Testis (tissue), 2 donors: Measurements from ENCODE around the gene NOS3.

Experiments
- CTCF ChIP-seq, 3 experiments: fragments of 450-650 bp in 2 of 3; fragments of 200-600 bp in 1 of 3; sonication (generic) in 1 of 3; IDR thresholded peaks; one replicate each; pipeline ENCODE4 v1.5.1; 2016 to 2019; ENCODE audit warnings: antibody characterized with exemption in 3 of 3, mild to moderate bottlenecking in 2 of 3, moderate library complexity in 1 of 3
- POLR2A ChIP-seq: fragments of 450-650 bp; IDR thresholded peaks from one replicate; pipeline ENCODE4 v1.6.1; 2017; ENCODE audit warnings: antibody characterized with exemption, mild to moderate bottlenecking, moderate library complexity

- TF ChIP-seq POLR2A (no peak), CTCF (IDR thresholded peaks at IDR 0.05) (no peak)
Measured at GRCh38 chr7:150994838-150995510, 4.2 kb downstream of the NOS3 start.
